GM12891 (cell line): ENCODE results near the gene TRAF3IP3.

Experiments used
- DNase-seq: peaks from one replicate; pipeline ENCODE4 v3.0.0; 2011; ENCODE audit warnings: low spot score; ENCODE audit not compliant: insufficient read length
- FAIRE-seq: peaks from 2 replicates; lab custom pipeline; 2011; peaks lifted over from hg19 to GRCh38; lab: Jason Lieb, UNC
- PAX5 ChIP-seq: IDR thresholded peaks from 2 replicates; pipeline ENCODE4 v1.6.1; 2011; ENCODE audit warnings: low read length, moderate library complexity, mild to moderate bottlenecking; ENCODE audit not compliant: insufficient read depth, severe bottlenecking
- POLR2A ChIP-seq: IDR thresholded peaks from 2 replicates; pipeline ENCODE4 v1.6.1; 2011; ENCODE audit warnings: low read depth, low read length, control low read depth
- POLR2AphosphoS5 ChIP-seq: IDR thresholded peaks from 2 replicates; pipeline ENCODE4 v1.6.1; 2011; ENCODE audit warnings: low read depth, low read length, control low read depth
- POU2F2 ChIP-seq: IDR thresholded peaks from 2 replicates; pipeline ENCODE4 v1.6.1; 2011; ENCODE audit warnings: low read depth, mild to moderate bottlenecking, control low read depth, low read length, moderate library complexity
- SPI1 ChIP-seq: IDR thresholded peaks from 2 replicates; pipeline ENCODE4 v1.6.1; 2011; ENCODE audit warnings: low read depth, low read length, control low read depth
- TAF1 ChIP-seq: IDR thresholded peaks from 2 replicates; pipeline ENCODE4 v1.6.1; 2011; ENCODE audit warnings: low read depth, low read length, control low read depth

The TRAF3IP3 gene

DNA sequence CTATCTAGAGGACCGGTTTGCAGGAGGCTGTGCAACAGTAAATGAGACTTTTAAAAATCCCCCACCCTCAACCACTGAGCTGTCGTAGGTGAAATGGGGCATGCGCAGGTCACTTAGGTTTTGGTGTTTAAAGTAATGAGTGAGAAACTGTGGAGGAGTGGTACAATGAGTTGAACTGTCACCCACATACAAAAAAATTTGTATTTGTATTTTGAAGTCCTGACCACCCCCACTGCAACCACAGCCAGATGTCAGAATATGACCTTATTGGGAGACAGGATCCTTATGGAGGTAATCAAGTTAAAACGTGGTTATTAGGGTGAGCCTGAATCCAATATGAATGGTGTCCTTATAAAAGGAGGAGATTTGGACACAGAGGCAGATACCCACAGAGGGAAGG, 51.7 kb downstream of the TRAF3IP3 start:
- DNase-seq (no peak), FAIRE-seq (no peak)

DNA sequence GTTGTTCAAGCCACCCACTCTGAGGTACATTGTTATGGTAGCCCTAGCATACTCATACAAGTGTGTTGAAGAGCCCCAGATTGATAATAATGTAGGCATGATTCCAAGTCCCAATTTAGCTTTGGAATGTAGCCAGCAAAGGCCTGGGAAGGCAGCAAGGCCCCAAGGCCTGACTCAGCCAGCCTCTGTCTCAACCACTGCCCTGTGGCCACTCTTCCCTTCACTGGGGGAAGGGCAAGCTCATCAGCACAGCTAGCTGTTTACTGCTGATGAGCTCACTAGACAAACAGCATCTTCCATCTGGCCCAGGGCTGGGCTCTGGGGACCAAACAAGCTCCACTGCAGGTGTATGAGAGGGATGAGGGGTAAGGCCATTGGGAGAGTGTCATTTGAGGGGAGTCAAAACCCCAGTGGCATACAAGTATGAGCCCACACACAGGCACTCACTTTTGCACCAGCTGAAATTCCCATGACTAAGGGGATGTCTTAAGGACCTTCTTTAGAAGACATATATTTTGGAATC, 52.3 kb downstream of the TRAF3IP3 start:
- FAIRE-seq (no peak), DNase-seq (no peak)
- no peak for TF ChIP-seq PAX5
- TF ChIP-seq SPI1 = no peak
- no peak for TF ChIP-seq POU2F2
- no peak for TF ChIP-seq TAF1
- TF ChIP-seq POLR2A = no peak
- TF ChIP-seq POLR2AphosphoS5 = no peak

More for the DNA sequence above, 51.7 kb downstream of the TRAF3IP3 start:
- TF ChIP-seq POLR2A = no peak
- no peak for TF ChIP-seq POU2F2
- TF ChIP-seq POLR2AphosphoS5 = no peak
- no peak for TF ChIP-seq SPI1
- no peak for TF ChIP-seq PAX5
- no peak for TF ChIP-seq TAF1

DNA sequence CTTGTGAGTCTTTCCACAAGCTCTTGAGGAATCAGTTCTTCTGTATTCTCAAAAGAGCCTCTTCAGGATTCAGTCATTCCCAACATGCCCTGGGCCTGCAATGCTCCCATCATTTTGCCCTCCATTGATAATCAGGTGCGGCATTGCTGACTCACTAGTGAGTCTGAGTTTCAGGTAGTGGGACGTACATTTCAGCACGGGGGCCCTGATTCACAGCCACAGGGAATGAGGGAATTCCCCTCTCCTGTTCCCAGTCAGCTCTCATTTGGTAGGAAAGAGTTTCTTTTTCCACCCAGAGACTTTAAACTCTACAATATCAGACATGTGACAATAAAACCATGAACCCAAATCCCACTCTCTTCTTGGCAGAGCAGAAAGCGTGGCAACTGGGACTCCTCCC, 53.8 kb downstream of the TRAF3IP3 start:
- TF ChIP-seq POLR2A (no peak), POU2F2 (no peak), TAF1 (no peak), POLR2AphosphoS5 (no peak), PAX5 (no peak), SPI1 (no peak)
- DNase-seq (no peak), FAIRE-seq (no peak)

DNA sequence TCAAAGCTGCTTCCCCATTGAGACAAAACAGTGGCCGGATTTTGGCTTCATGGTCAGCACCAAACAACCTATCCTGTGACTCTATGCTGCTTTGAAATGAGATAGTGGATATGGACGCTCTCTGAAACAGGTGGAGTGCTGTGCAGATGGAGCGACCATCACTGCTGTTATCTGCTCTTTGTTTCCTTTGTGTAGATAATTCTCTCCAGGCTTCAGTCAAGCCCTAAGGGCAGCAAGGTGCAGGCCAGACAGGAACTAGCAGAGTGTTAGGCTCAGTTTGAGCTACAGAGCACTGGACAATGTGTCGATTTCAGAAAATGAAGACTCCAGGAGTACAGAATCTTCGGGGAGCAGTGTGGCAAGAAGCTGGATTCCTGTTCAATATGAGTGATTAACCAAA, 54.9 kb downstream of the TRAF3IP3 start:
- no peak for TF ChIP-seq POLR2AphosphoS5
- TF ChIP-seq TAF1 = no peak
- TF ChIP-seq SPI1 = no peak
- no peak for TF ChIP-seq POU2F2
- no peak for TF ChIP-seq POLR2A
- no peak for TF ChIP-seq PAX5
- no peak for FAIRE-seq
- DNase-seq = no peak

DNA sequence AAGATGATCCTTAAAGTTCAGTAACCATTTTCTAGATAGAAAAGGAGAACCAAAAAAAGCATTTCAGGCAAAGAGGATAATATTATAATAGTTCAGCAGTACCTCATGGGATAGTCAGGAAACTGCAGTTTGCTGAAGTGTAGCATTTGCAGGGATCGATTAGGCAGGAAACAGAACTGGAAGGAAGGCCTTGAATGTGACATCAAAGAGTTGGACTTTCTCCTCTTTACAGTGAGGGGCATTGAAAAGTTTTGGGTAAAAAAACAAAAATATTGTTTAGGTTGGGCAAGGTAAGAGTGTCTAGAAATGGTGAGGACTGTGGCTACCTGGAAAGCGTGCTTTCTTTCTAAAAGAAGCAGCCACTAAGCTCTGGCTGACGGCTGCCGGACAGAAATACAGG, 58.0 kb downstream of the TRAF3IP3 start:
- TF ChIP-seq POU2F2 (no peak), SPI1 (no peak), POLR2AphosphoS5 (no peak), PAX5 (no peak), TAF1 (no peak), POLR2A (no peak)
- no peak for DNase-seq
- no peak for FAIRE-seq

DNA sequence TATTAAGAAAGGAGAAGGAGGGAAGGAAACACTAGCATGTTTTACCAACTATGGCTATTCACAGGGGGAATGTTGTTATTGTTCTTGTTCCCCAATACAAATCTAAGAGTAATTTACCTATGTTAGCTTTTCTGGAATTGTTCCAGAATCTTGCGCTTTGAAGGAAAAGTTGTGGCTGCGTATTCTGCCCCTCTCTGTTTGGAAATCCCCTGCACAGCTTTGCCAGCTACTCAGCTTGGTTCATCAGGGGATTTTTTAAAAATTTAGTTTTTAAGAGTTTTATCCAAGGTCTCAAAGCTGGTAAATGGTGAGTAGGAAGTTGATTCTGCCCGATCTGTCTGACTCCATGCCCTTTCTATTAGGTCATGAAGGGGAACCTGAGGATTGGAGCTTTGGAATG, 59.6 kb downstream of the TRAF3IP3 start:
- FAIRE-seq = no peak
- DNase-seq = no peak
- no peak for TF ChIP-seq POLR2AphosphoS5
- no peak for TF ChIP-seq TAF1
- no peak for TF ChIP-seq POU2F2
- no peak for TF ChIP-seq POLR2A
- TF ChIP-seq SPI1 = no peak
- TF ChIP-seq PAX5 = no peak

DNA sequence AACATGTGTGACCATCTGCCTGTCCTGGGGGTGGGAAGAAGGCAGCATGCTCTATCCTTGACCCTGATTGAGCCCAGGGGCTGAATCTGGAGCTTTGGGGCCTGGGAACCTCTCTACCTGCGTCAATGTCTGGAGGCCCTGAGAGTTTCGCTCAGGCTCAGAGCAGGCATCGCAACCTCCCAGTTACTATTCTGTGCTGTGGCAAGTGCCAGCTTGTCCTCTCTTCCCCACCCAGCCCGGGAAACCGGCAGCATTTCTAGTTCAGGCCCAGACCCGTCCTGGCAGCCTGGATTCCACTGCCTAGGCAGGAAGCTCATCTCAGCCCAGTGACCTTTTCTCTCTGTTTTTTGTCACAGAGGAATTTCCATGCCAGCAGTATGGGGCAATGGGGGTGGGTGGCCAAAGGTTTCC, 60.1 kb downstream of the TRAF3IP3 start:
- no peak for FAIRE-seq
- no peak for TF ChIP-seq SPI1
- TF ChIP-seq PAX5 = no peak
- TF ChIP-seq TAF1 = no peak
- no peak for TF ChIP-seq POLR2A
- no peak for TF ChIP-seq POU2F2
- TF ChIP-seq POLR2AphosphoS5 = no peak

DNA sequence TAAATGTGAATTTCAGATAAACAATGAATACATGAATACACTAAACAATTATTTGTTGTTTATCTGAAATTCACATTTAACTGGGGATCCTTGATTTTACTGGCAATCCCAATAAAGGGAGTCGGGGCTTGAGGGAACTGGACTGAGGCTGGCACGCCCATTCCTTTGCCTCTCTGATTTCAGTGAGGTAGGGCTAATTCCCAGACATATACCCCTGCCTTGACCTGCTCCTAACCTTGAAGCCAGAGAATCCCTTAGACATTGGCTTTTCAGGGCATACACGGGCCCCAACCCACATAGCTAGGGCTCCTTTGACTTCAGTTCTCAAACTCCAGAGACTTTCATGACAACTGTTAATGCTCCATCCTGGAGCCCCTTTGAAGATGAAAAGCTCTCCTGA, 61.1 kb downstream of the TRAF3IP3 start:
- FAIRE-seq (no peak), DNase-seq (no peak)
- TF ChIP-seq POLR2A = no peak
- no peak for TF ChIP-seq POU2F2

More for the DNA sequence above, 60.1 kb downstream of the TRAF3IP3 start:
- no peak for DNase-seq

DNA sequence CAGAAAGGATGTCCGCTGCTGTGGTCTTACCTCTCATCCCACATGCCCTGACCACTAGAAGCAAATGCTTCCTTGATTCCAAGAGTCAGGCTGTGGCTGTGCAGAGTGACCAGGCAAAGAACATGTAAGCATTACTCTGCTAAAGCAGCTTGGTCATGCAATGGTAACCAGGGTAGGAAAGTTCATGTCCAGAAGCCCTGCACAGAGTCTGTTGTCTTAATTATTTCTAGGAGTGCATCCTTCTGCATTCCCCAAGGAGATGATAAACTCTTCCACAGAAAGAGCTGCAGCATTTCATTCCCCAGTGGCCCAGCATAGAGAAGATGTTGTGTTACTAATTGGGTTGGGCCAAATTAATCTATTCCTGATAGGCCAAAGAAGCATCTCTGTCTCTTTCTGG, 61.8 kb downstream of the TRAF3IP3 start:
- no peak for FAIRE-seq
- DNase-seq = no peak
- TF ChIP-seq SPI1 = no peak
- no peak for TF ChIP-seq POLR2AphosphoS5
- no peak for TF ChIP-seq POU2F2
- no peak for TF ChIP-seq POLR2A
- TF ChIP-seq TAF1 = no peak
- TF ChIP-seq PAX5 = no peak

DNA sequence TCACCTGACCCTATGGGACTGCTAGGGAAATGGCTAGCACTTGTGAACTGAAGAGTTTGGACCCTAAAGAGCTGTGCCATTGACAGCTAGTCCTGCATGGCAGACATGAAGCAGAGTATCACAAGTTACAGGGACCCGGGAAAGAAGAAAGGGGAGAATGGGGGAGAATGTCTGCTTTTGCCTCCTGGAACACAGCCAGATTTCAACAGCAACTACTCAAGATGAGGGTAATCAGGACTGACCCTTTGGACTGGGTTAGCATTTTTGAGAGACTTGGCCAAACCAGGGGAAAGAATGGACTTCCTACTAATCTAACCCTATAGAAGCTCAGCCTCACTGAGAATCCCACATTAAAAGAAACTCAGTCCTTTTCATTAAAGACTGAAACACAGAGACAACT, 63.2 kb downstream of the TRAF3IP3 start:
- DNase-seq (no peak), FAIRE-seq (no peak)
- TF ChIP-seq POLR2A = no peak
- TF ChIP-seq SPI1 = no peak
- TF ChIP-seq POU2F2 = no peak
- TF ChIP-seq TAF1 = no peak
- TF ChIP-seq POLR2AphosphoS5 = no peak
- TF ChIP-seq PAX5 = no peak
